Loucy (cell line): ENCODE results near the gene SIRT6.

Experiments used
- H2AFZ ChIP-seq: fragments of 200-600 bp; sonication (generic); 2 replicates; pipeline ENCODE4 v1.6.0; 2016; ENCODE audit warnings: antibody characterized with exemption, mild to moderate bottlenecking, low read length, moderate library complexity
- H3F3A ChIP-seq: fragments of 200-600 bp; 2 replicates; pipeline ENCODE4 v1.6.0; 2016; ENCODE audit warnings: antibody characterized with exemption, low read depth, mild to moderate bottlenecking
- H3K27me3 ChIP-seq: fragments of 200-600 bp; sonication (generic); 2 replicates; pipeline ENCODE4 v1.6.1; 2014; ENCODE audit warnings: low read length, mild to moderate bottlenecking; ENCODE audit not compliant: insufficient read depth, poor library complexity, severe bottlenecking
- H3K36me3 ChIP-seq: fragments of 200-600 bp; sonication (generic); 2 replicates; pipeline ENCODE4 v1.6.1; 2016; ENCODE audit warnings: low read length; ENCODE audit not compliant: insufficient read depth
- H3K4me1 ChIP-seq: fragments of 200-600 bp; sonication (generic); 2 replicates; pipeline ENCODE4 v1.5.1; 2014; ENCODE audit warnings: low read length, mild to moderate bottlenecking; ENCODE audit not compliant: insufficient read depth, poor library complexity, severe bottlenecking
- H3K4me2 ChIP-seq: fragments of 200-600 bp; sonication (generic); 2 replicates; pipeline ENCODE4 v1.6.0; 2014; ENCODE audit warnings: antibody characterized with exemption, low read length, low read depth, mild to moderate bottlenecking; ENCODE audit not compliant: poor library complexity, severe bottlenecking
- H3K4me3 ChIP-seq: fragments of 200-600 bp; sonication (generic); 2 replicates; pipeline ENCODE4 v1.5.1; 2014; ENCODE audit warnings: low read length, mild to moderate bottlenecking, mixed read lengths; ENCODE audit not compliant: poor library complexity, severe bottlenecking
- H3K79me2 ChIP-seq: fragments of 200-600 bp; sonication (generic); 2 replicates; pipeline ENCODE4 v1.6.1; 2014; ENCODE audit warnings: low read length; ENCODE audit not compliant: insufficient read depth
- H3K9ac ChIP-seq: fragments of 200-600 bp; sonication (generic); 2 replicates; pipeline ENCODE4 v1.6.0; 2014; ENCODE audit warnings: mild to moderate bottlenecking, low read depth, low read length, moderate library complexity; ENCODE audit not compliant: poor library complexity, severe bottlenecking
- H3K9me2 ChIP-seq: fragments of 200-600 bp; sonication (generic); replicated peaks from 2 replicates; pipeline ENCODE4 v1.6.1; 2016; ENCODE audit warnings: low read depth, low read length, mixed read lengths
- H3K9me3 ChIP-seq: fragments of 200-600 bp; sonication (generic); 2 replicates; pipeline ENCODE4 v1.6.1; 2014; ENCODE audit warnings: mild to moderate bottlenecking, antibody characterized with exemption, low read length, low read depth; ENCODE audit not compliant: insufficient read depth
- H4K20me1 ChIP-seq: fragments of 200-600 bp; sonication (generic); 2 replicates; pipeline ENCODE4 v1.6.0; 2014; ENCODE audit warnings: antibody characterized with exemption, low read length, mild to moderate bottlenecking; ENCODE audit not compliant: insufficient read depth, poor library complexity, severe bottlenecking
- CTCF ChIP-seq: fragments of 200-600 bp; sonication (generic); conservative IDR thresholded peaks from 2 replicates; pipeline ENCODE4 v1.5.1; 2014; ENCODE audit warnings: mild to moderate bottlenecking, antibody characterized with exemption, low read length
- EZH2phosphoT487 ChIP-seq: fragments of 200-600 bp; IDR thresholded peaks from 2 replicates; pipeline ENCODE4 v1.6.1; 2018; ENCODE audit warnings: antibody characterized with exemption, mild to moderate bottlenecking, moderate library complexity, borderline replicate concordance

The SIRT6 gene

GRCh38 chr19:4124638-4125037 lies 57.7 kb downstream of the SIRT6 start:
- TF ChIP-seq EZH2phosphoT487 = no peak
- no peak for TF ChIP-seq CTCF
- Histone ChIP-seq H3F3A (no peaks in the 10 kb centered on the region), H3K4me1 (peaks cover 23% of the 10 kb centered on the region), H3K9me2 (no peaks in the 10 kb centered on the region), H3K4me2 (peak overlapping the region; percentile 79), H2AFZ (peak overlapping the region; percentile 96), H3K4me3 (peak overlapping the region; percentile 86), H4K20me1 (peaks cover 29% of the 10 kb centered on the region), H3K9me3 (no peaks in the 10 kb centered on the region), H3K36me3 (no peaks in the 10 kb centered on the region), H3K27me3 (no peaks in the 10 kb centered on the region), H3K9ac (peak overlapping the region; percentile 68), H3K79me2 (peaks cover 39% of the 10 kb centered on the region)
